HepG2 (cell line): ENCODE results near the gene COL9A1. TPM values are rescaled to one million over a fixed set of nuclear protein-coding genes. Genes with fewer than 3 reads are reported as not detected.

Experiments
- ATAC-seq: fragments of 200-7000 bp; cut with Tn5 transposase; 3 replicates; pipeline ENCODE4 v1.9.1; 2020; ENCODE audit warnings: mild to moderate bottlenecking, moderate library complexity
- BruUV-seq: library from RNA; stranded (reverse); fragments of 400-500 nt; replicated peaks from 2 replicates; lab custom pipeline; 2021; lab: Mats Ljungman, UMichigan
- CTCF ChIA-PET: fragments of 300-600 bp; formaldehyde crosslinking; extraction: SDS; loops from one replicate; lab custom pipeline; 2021; ENCODE audit warnings: low total read pairs, inconsistent platforms, low intra/inter-chr PET ratio; lab: Yijun Ruan, JAX
- POLR2A ChIA-PET: fragments of 350-600 bp; sonication (Branson Sonifier 250); formaldehyde crosslinking; loops from one replicate; lab custom pipeline; 2020; ENCODE audit warnings: antibody characterized with exemption, inconsistent platforms; lab: Yijun Ruan, JAX
- DNase-seq: peaks from one replicate; pipeline ENCODE4 v3.0.0-alpha.2; 2015; ENCODE audit warnings: low spot score
- FAIRE-seq: peaks from 3 replicates; lab custom pipeline; 2011; peaks lifted over from hg19 to GRCh38; lab: Jason Lieb, UNC
- H2AFZ ChIP-seq: one replicate; pipeline ENCODE4 v1.6.1; 2011; ENCODE audit warnings: low read length, inconsistent platforms
- H3K27ac ChIP-seq: fragments of 300-600 bp; 3 replicates; pipeline ENCODE4 v1.8.0; 2011; ENCODE audit warnings: mixed run types, mild to moderate bottlenecking, mixed read lengths, low read length, inconsistent platforms; ENCODE audit not compliant: insufficient read depth; ENCODE audit errors: extremely low read length
- H3K27me3 ChIP-seq, 2 experiments: fragments of 200-600 bp in 1 of 2; 2 replicates in 1 of 2; 3 replicates in 1 of 2; pipeline versions ENCODE4 v1.6.0 to v1.8.0; 2011; ENCODE audit warnings: low read length in 2 of 2, mild to moderate bottlenecking in 2 of 2, moderate library complexity in 2 of 2, inconsistent platforms in 1 of 2; ENCODE audit not compliant: insufficient read depth in 2 of 2, control insufficient read depth in 1 of 2
- H3K36me3 ChIP-seq, 2 experiments: fragments of 200-600 bp in 1 of 2; replicated peaks in 1 of 2; 2 replicates in 1 of 2; 3 replicates in 1 of 2; pipeline versions ENCODE4 v1.5.1 to v1.8.0; 2011; ENCODE audit warnings: low read length in 2 of 2, inconsistent platforms in 1 of 2; ENCODE audit not compliant: insufficient read depth in 2 of 2, control insufficient read depth in 1 of 2
- H3K4me1 ChIP-seq: 2 replicates; pipeline ENCODE4 v1.5.1; 2012; ENCODE audit warnings: low read length, inconsistent platforms; ENCODE audit not compliant: insufficient read depth
- H3K4me2 ChIP-seq: 2 replicates; pipeline ENCODE4 v1.6.0; 2011; ENCODE audit warnings: low read depth, low read length, inconsistent platforms
- H3K4me3 ChIP-seq, 3 experiments: fragments of 200-600 bp in 1 of 3; sonication (generic), shearing (Covaris generic) in 1 of 3; replicated peaks in 1 of 3; 2 replicates each; pipeline ENCODE4 v1.5.1; 2011 to 2016; ENCODE audit warnings: low read length in 3 of 3, inconsistent platforms in 2 of 3, low read depth in 2 of 3, mild to moderate bottlenecking in 2 of 3, control low read depth in 1 of 3, mixed read lengths in 1 of 3; ENCODE audit not compliant: insufficient read depth in 1 of 3
- H3K79me2 ChIP-seq: one replicate; pipeline ENCODE4 v1.6.1; 2011; ENCODE audit warnings: low read length, inconsistent platforms; ENCODE audit not compliant: insufficient read depth
- H3K9ac ChIP-seq: 2 replicates; pipeline ENCODE4 v1.6.0; 2011; ENCODE audit warnings: mild to moderate bottlenecking, low read depth, low read length, inconsistent platforms; ENCODE audit not compliant: insufficient read depth
- H3K9me3 ChIP-seq: 2 replicates; pipeline ENCODE4 v1.5.1; 2012; ENCODE audit warnings: mild to moderate bottlenecking, low read length
- H4K20me1 ChIP-seq: 2 replicates; pipeline ENCODE4 v1.6.0; 2011; ENCODE audit warnings: inconsistent platforms, mild to moderate bottlenecking, low read length, moderate library complexity; ENCODE audit not compliant: insufficient read depth
- CC2D1A ChIP-seq: sonication (generic); formaldehyde crosslinking; IDR thresholded peaks from 2 replicates; pipeline ENCODE4 v1.8.1; 2023; ENCODE audit warnings: mild to moderate bottlenecking, missing genetic modification reagents
- CEBPB ChIP-seq: IDR thresholded peaks from 2 replicates; pipeline ENCODE4 v1.6.1; 2011; ENCODE audit warnings: low read depth, low read length, improper control_type of control experiment, borderline replicate concordance
- ZNF446 ChIP-seq: sonication (generic); formaldehyde crosslinking; IDR thresholded peaks from 2 replicates; pipeline ENCODE4 v1.5.0; 2020; ENCODE audit warnings: mild to moderate bottlenecking, missing genetic modification reagents
- WGBS: methylation state at CpG from one replicate; pipeline ENCODE4 v1.1.6; 2017; ENCODE audit warnings: low lambda C conversion rate; 5-methylcytosine and 5-hydroxymethylcytosine counted together
- in situ Hi-C: cut with HindIII; loops from 2 replicates; pipeline ENCODE4 v1.10.0; 2017; ENCODE audit warnings: low pct_unique_long_range_greater_than_20kb; ENCODE audit not compliant: extremely low pct_ligation_motif_present
- intact Hi-C: fragments of 100-400 bp; cut with micrococcal nuclease; formaldehyde crosslinking; loops from one replicate; pipeline ENCODE4 v1.10.0; 2022; ENCODE audit not compliant: unreplicated experiment
- polyA plus RNA-seq, 8 experiments: library from polyadenylated mRNA; depleted of rRNA in 3 of 8; stranded (reverse) in 7 of 8; unstranded in 1 of 8; fragments of >200 nt; fragmentation: Illumina TruSeq in 4 of 8; extraction: Trizol in 4 of 8; gene quantifications; 2 replicates each; pipeline versions ENCODE4 v1.2.1 to v1.2.3, GENCODE V29; 2011 to 2016; ENCODE audit warnings: low read depth in 4 of 8, missing spikeins in 1 of 8, mixed read lengths in 1 of 8; ENCODE audit not compliant: insufficient read depth in 1 of 8
- total RNA-seq, 5 experiments: library from RNA; depleted of rRNA; stranded (reverse); fragments of >200 nt; fragmentation: Illumina TruSeq; extraction: Trizol; gene quantifications; 2 replicates each; pipeline ENCODE4 v1.2.3, GENCODE V29; 2016; ENCODE audit warnings: low read depth in 1 of 5
- TF ChIP-seq, protein P1 (sequence below): sonication (generic); formaldehyde crosslinking; IDR thresholded peaks from 2 replicates; pipeline ENCODE4 v1.5.1; 2020; ENCODE audit warnings: mild to moderate bottlenecking, missing genetic modification reagents, borderline replicate concordance

Gene COL9A1
- total and polyA plus RNA-seq, 2 of the 13 experiments (the other 11 are each of a cell fraction or from before 2014, with no cell fraction given): 0.08 TPM; not detected in 1

DNA sequence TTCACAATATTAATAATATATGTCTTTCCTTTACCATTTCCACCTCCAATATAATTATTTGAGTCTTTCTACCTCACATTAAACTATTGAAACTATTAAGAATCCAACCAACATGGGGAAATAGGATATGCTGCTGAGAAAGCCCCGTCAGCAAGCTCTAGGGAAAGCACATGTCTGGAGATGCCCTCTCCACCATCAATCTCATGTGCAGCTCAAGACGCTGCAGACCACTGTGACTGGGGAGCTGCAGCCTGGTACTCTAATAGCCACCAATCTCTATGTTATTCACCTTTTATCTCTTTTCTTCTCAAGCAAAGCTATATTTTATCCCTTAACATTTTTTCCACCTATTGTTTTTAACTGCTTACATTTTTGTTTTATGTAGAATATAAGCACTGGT is 50.3 kb downstream of the COL9A1 start (continued):
- TF ChIP-seq, protein P1, sequence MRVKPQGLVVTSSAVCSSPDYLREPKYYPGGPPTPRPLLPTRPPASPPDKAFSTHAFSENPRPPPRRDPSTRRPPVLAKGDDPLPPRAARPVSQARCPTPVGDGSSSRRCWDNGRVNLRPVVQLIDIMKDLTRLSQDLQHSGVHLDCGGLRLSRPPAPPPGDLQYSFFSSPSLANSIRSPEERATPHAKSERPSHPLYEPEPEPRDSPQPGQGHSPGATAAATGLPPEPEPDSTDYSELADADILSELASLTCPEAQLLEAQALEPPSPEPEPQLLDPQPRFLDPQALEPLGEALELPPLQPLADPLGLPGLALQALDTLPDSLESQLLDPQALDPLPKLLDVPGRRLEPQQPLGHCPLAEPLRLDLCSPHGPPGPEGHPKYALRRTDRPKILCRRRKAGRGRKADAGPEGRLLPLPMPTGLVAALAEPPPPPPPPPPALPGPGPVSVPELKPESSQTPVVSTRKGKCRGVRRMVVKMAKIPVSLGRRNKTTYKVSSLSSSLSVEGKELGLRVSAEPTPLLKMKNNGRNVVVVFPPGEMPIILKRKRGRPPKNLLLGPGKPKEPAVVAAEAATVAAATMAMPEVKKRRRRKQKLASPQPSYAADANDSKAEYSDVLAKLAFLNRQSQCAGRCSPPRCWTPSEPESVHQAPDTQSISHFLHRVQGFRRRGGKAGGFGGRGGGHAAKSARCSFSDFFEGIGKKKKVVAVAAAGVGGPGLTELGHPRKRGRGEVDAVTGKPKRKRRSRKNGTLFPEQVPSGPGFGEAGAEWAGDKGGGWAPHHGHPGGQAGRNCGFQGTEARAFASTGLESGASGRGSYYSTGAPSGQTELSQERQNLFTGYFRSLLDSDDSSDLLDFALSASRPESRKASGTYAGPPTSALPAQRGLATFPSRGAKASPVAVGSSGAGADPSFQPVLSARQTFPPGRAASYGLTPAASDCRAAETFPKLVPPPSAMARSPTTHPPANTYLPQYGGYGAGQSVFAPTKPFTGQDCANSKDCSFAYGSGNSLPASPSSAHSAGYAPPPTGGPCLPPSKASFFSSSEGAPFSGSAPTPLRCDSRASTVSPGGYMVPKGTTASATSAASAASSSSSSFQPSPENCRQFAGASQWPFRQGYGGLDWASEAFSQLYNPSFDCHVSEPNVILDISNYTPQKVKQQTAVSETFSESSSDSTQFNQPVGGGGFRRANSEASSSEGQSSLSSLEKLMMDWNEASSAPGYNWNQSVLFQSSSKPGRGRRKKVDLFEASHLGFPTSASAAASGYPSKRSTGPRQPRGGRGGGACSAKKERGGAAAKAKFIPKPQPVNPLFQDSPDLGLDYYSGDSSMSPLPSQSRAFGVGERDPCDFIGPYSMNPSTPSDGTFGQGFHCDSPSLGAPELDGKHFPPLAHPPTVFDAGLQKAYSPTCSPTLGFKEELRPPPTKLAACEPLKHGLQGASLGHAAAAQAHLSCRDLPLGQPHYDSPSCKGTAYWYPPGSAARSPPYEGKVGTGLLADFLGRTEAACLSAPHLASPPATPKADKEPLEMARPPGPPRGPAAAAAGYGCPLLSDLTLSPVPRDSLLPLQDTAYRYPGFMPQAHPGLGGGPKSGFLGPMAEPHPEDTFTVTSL (CRISPR knock-in tag): no peak
- no peak for TF ChIP-seq ZNF446 (CRISPR knock-in tag)

DNA sequence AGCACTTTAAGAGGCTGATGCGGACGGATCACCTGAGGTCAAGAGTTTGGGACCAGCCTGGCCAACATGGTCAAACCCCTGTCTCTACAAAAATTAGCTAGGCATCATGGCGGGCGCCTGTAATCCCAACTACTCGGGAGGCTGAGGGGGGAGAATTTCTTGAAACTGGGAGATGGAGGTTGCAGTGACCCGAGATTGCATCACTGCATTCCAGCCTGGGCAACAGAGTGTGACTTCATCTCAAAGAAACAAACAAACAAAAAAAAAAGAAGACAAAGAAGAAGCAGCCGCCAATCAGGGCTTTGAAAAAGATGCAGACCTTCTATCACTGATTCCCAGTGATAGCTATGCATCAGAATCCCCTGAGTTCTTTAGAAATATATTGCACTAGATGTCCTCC is 56.8 kb downstream of the COL9A1 start:
- CTCF ChIA-PET: no interaction called here
- no peak for FAIRE-seq
- TF ChIP-seq CEBPB: peak; percentile 38; the same call in 1 of the 2 replicates
- TF ChIP-seq CC2D1A (CRISPR knock-in tag): no peak

More for the DNA sequence above, 56.8 kb downstream of the COL9A1 start:
- DNase-seq: no peak
- Histone ChIP-seq H4K20me1 (no peaks in the 10 kb centered on the region), H3K79me2 (no peaks in the 10 kb centered on the region), H3K4me3 (no peak overlapping the region), H3K9ac (no peak overlapping the region), H3K9me3 (no peaks in the 10 kb centered on the region), H3K36me3 (no peaks in the 10 kb centered on the region), H3K4me1 (peaks cover 15% of the 10 kb centered on the region), H3K27ac (no peak overlapping the region), H2AFZ (no peak overlapping the region), H3K27me3 (0 out of 5 replicates have a peak, but pooled peaks cover 0 to 8% of the 10 kb centered on the region in 2 experiments), H3K4me2 (no peak overlapping the region)
- in situ Hi-C loops (no loop called here), intact Hi-C loops (no loop called here)
- WGBS: 65% methylated on average over 7 of the region's 7 CpGs
- POLR2A ChIA-PET: no interaction called here
- no TSS peak for BruUV-seq
- no peak for ATAC-seq
